OCI-LY7 (cell line): Measurements from ENCODE around the gene ERBIN. TPM values are rescaled to one million over a fixed set of nuclear protein-coding genes. Genes with fewer than 3 reads are reported as not detected.

ENCODE experiments used
- BruUV-seq: library from RNA; stranded (reverse); fragments of 400-500 nt; replicated peaks from 2 replicates; lab custom pipeline; 2021; lab: Mats Ljungman, UMichigan
- CTCF ChIA-PET: fragments of 300-600 bp; sonication (Branson Sonifier 250); formaldehyde crosslinking; loops from one replicate; lab custom pipeline; 2022; ENCODE audit warnings: antibody characterized with exemption; ENCODE audit not compliant: unreplicated experiment; lab: Charles Lee
- POLR2A ChIA-PET: fragments of 300-600 bp; sonication (Branson Sonifier 250); formaldehyde crosslinking; loops from one replicate; lab custom pipeline; 2022; ENCODE audit warnings: antibody characterized with exemption; lab: Charles Lee
- DNase-seq: peaks from one replicate; pipeline ENCODE4 v3.0.0-alpha.2; 2015; ENCODE audit warnings: low spot score
- H2AFZ ChIP-seq: fragments of 200-600 bp; sonication (generic), shearing (Covaris generic); 2 replicates; pipeline ENCODE4 v1.6.1; 2014; ENCODE audit warnings: mild to moderate bottlenecking, antibody characterized with exemption, low read length, moderate library complexity
- H3K27ac ChIP-seq: fragments of 200-600 bp; sonication (generic); 2 replicates; pipeline ENCODE4 v1.5.1; 2014; ENCODE audit warnings: mixed run types, low read depth, mild to moderate bottlenecking, moderate library complexity, low read length, inconsistent platforms; ENCODE audit not compliant: poor library complexity, severe bottlenecking
- H3K36me3 ChIP-seq: fragments of 200-600 bp; sonication (generic); 2 replicates; pipeline ENCODE4 v1.6.1; 2014; ENCODE audit warnings: mild to moderate bottlenecking, antibody characterized with exemption, low read length, moderate library complexity, mixed read lengths; ENCODE audit not compliant: insufficient read depth
- H3K4me1 ChIP-seq: fragments of 200-600 bp; sonication (generic); 2 replicates; pipeline ENCODE4 v1.5.1; 2014; ENCODE audit warnings: mild to moderate bottlenecking, low read length; ENCODE audit not compliant: insufficient read depth, poor library complexity, severe bottlenecking
- H3K4me2 ChIP-seq: fragments of 200-600 bp; sonication (generic); 2 replicates; pipeline ENCODE4 v1.6.1; 2014; ENCODE audit warnings: mild to moderate bottlenecking, low read length
- H3K4me3 ChIP-seq: fragments of 200-600 bp; sonication (generic); 2 replicates; pipeline ENCODE4 v1.5.1; 2014; ENCODE audit warnings: mild to moderate bottlenecking, low read depth, low read length; ENCODE audit not compliant: poor library complexity, severe bottlenecking
- H3K79me2 ChIP-seq: fragments of 200-600 bp; sonication (generic); 2 replicates; pipeline ENCODE4 v1.6.1; 2016; ENCODE audit warnings: low read depth, mild to moderate bottlenecking, low read length, moderate library complexity, mixed read lengths; ENCODE audit not compliant: insufficient read depth
- H3K9me2 ChIP-seq: fragments of 200-600 bp; sonication (generic); 2 replicates; pipeline ENCODE4 v1.6.1; 2016; ENCODE audit warnings: mild to moderate bottlenecking, low read length, mixed read lengths; ENCODE audit not compliant: insufficient read depth
- H3K9me3 ChIP-seq: fragments of 200-600 bp; sonication (generic); 2 replicates; pipeline ENCODE4 v1.6.1; 2014; ENCODE audit warnings: mild to moderate bottlenecking, mixed run types, low read length, mixed read lengths
- H4K20me1 ChIP-seq: fragments of 200-600 bp; sonication (generic); 2 replicates; pipeline ENCODE4 v1.6.1; 2014; ENCODE audit warnings: mild to moderate bottlenecking, antibody characterized with exemption, low read length, moderate library complexity, mixed read lengths; ENCODE audit not compliant: insufficient read depth
- CTCF ChIP-seq: fragments of 200-600 bp; sonication (generic); conservative IDR thresholded peaks from 2 replicates; pipeline ENCODE4 v1.5.1; 2014; ENCODE audit warnings: mild to moderate bottlenecking, antibody characterized with exemption, low read length, moderate library complexity, mixed read lengths
- EZH2phosphoT487 ChIP-seq: fragments of 200-600 bp; sonication (generic); IDR thresholded peaks from 2 replicates; pipeline ENCODE4 v1.6.1; 2018; ENCODE audit warnings: low read depth, borderline replicate concordance, mild to moderate bottlenecking, mixed run types, antibody characterized with exemption, low read length, moderate library complexity, mixed read lengths
- intact Hi-C: fragments of 100-400 bp; cut with micrococcal nuclease; formaldehyde crosslinking; loops from one replicate; pipeline ENCODE4 v1.10.0; 2022; ENCODE audit not compliant: unreplicated experiment
- total RNA-seq, 2 experiments: library from RNA; depleted of rRNA in 1 of 2; stranded (reverse); fragments of >200 nt in 1 of 2; shearing (Covaris generic) in 1 of 2; gene quantifications; 2 replicates each; pipeline ENCODE4 v1.2.3, GENCODE V29; 2014 to 2022

The ERBIN gene
- total RNA-seq, 2 experiments from 2014 or later, result 84.5 to 132 TPM

GRCh38 chr5:65880496-65881072, 45.8 kb upstream of the ERBIN start:
- no peak for DNase-seq
- H2AFZ ChIP-seq, result no peak overlapping the region
- no peak for TF ChIP-seq CTCF
- TF ChIP-seq EZH2phosphoT487, result no peak
- H3K79me2 ChIP-seq, result no peaks in the 10 kb centered on the region
- H3K27ac ChIP-seq, result no peak overlapping the region
- no peaks in the 10 kb centered on the region for H3K36me3 ChIP-seq
- H3K4me3 ChIP-seq, result no peak overlapping the region
- BruUV-seq, result no TSS peak
- H4K20me1 ChIP-seq, result no peaks in the 10 kb centered on the region
- ChIA-PET CTCF (no interaction called here), POLR2A (interaction anchor here (0.6 kb wide), 1 partner anchor 28 kb away, joined by 3 read pairs; no protein-coding TSS in a partner anchor)
- H3K4me1 ChIP-seq, result no peaks in the 10 kb centered on the region
- H3K4me2 ChIP-seq, result no peak overlapping the region
- intact Hi-C loops, result no loop called here
- no peaks in the 10 kb centered on the region for H3K9me2 ChIP-seq
- H3K9me3 ChIP-seq, result no peaks in the 10 kb centered on the region

- Histone ChIP-seq H2AFZ (no peak overlapping the region), H3K9me3 (no peaks in the 10 kb centered on the region), H3K4me3 (no peak overlapping the region), H3K27ac (no peak overlapping the region), H3K4me1 (no peaks in the 10 kb centered on the region), H3K4me2 (no peak overlapping the region), H4K20me1 (no peaks in the 10 kb centered on the region), H3K79me2 (no peaks in the 10 kb centered on the region), H3K36me3 (no peaks in the 10 kb centered on the region), H3K9me2 (no peaks in the 10 kb centered on the region)
- intact Hi-C loops, result no loop called here
- POLR2A ChIA-PET, result interaction anchor here (0.6 to 1.2 kb wide), 3 partner anchors 14 to 21 kb away, joined by 3 to 5 read pairs (median 3); no protein-coding TSS in a partner anchor
- TF ChIP-seq EZH2phosphoT487, result no peak
- no peak for TF ChIP-seq CTCF
- CTCF ChIA-PET, result no interaction called here
- BruUV-seq, result no TSS peak
- no peak for DNase-seq
Measured at GRCh38 chr5:65882278-65882677, 44.1 kb upstream of the ERBIN start.

GRCh38 chr5:65883461-65883860, 42.9 kb upstream of the ERBIN start:
- Histone ChIP-seq H3K9me3 (no peaks in the 10 kb centered on the region), H2AFZ (no peak overlapping the region), H3K36me3 (no peaks in the 10 kb centered on the region), H3K4me1 (no peaks in the 10 kb centered on the region), H3K79me2 (no peaks in the 10 kb centered on the region), H3K27ac (no peak overlapping the region), H3K9me2 (no peaks in the 10 kb centered on the region), H3K4me2 (no peak overlapping the region), H3K4me3 (no peak overlapping the region), H4K20me1 (no peaks in the 10 kb centered on the region)
- TF ChIP-seq CTCF (no peak), EZH2phosphoT487 (no peak)
- DNase-seq, result no peak
- ChIA-PET CTCF (no interaction called here), POLR2A (interaction anchor here (1.2 kb wide), 1 partner anchor 19 kb away, joined by 5 read pairs; no protein-coding TSS in a partner anchor)
- intact Hi-C loops, result no loop called here
- no TSS peak for BruUV-seq
